WTC11 (cell line): ENCODE measurements around the gene MPC1. TPM values are rescaled to one million over a fixed set of nuclear protein-coding genes. Genes with fewer than 3 reads are reported as not detected.
A peak's percentile ranks its signal among the peaks of the same experiment; 100 is the strongest.

ENCODE experiments used
- ATAC-seq: fragments of 200-7000 bp; cut with Tn5 transposase; 2 replicates; pipeline ENCODE4 v1.10.0; 2021; ENCODE audit warnings: mild to moderate bottlenecking, moderate library complexity
- CTCF ChIA-PET: fragments of 300-600 bp; sonication (Branson Sonifier 250); formaldehyde crosslinking; loops from one replicate; lab custom pipeline; 2021; ENCODE audit warnings: antibody characterized with exemption; lab: Charles Lee
- POLR2A ChIA-PET: fragments of 350-600 bp; sonication (Branson Sonifier 250); formaldehyde crosslinking; loops from one replicate; lab custom pipeline; 2021; ENCODE audit warnings: antibody characterized with exemption; lab: Charles Lee
- DNase-seq: peaks from one replicate; pipeline ENCODE4 v3.0.0; 2021; ENCODE audit warnings: low spot score
- H3K27ac Mint-ChIP-seq: 2 replicates; pipeline ENCODE4 v1.8.0; 2021; ENCODE audit warnings: mixed read lengths
- H3K27me3 Mint-ChIP-seq: 2 replicates; pipeline ENCODE4 v1.8.0; 2021; ENCODE audit warnings: low read depth, mild to moderate bottlenecking, moderate library complexity, mixed read lengths
- H3K36me3 Mint-ChIP-seq: 2 replicates; pipeline ENCODE4 v1.8.0; 2021; ENCODE audit warnings: mixed read lengths
- H3K4me1 Mint-ChIP-seq: 2 replicates; pipeline ENCODE4 v1.8.0; 2022; ENCODE audit warnings: mixed read lengths
- H3K4me3 Mint-ChIP-seq: 2 replicates; pipeline ENCODE4 v1.8.0; 2021; ENCODE audit warnings: mild to moderate bottlenecking, moderate library complexity, mixed read lengths
- H3K9me3 Mint-ChIP-seq: 2 replicates; pipeline ENCODE4 v1.8.0; 2021; ENCODE audit warnings: mixed read lengths
- ATF6 ChIP-seq: sonication (generic); formaldehyde crosslinking; IDR thresholded peaks from 2 replicates; pipeline ENCODE4 v1.8.1; 2023; ENCODE audit warnings: mild to moderate bottlenecking, missing genetic modification reagents
- CDX4 ChIP-seq: fragments of 250-450 bp; sonication (Bioruptor Pico); IDR thresholded peaks from 2 replicates; pipeline ENCODE4 v1.9.0; 2021; ENCODE audit warnings: moderate library complexity, mild to moderate bottlenecking, inconsistent platforms, borderline replicate concordance
- E2F1 ChIP-seq: sonication (generic); formaldehyde crosslinking; IDR thresholded peaks from 2 replicates; pipeline ENCODE4 v1.8.0; 2022; ENCODE audit warnings: mild to moderate bottlenecking, missing genetic modification reagents
- E2F4 ChIP-seq: sonication (generic); formaldehyde crosslinking; IDR thresholded peaks from 2 replicates; pipeline ENCODE4 v1.8.1; 2022; ENCODE audit warnings: low read depth, mild to moderate bottlenecking, moderate library complexity, missing genetic modification reagents, borderline replicate concordance
- ESRRA ChIP-seq: sonication (generic); formaldehyde crosslinking; IDR thresholded peaks from 2 replicates; pipeline ENCODE4 v1.8.1; 2022; ENCODE audit warnings: mild to moderate bottlenecking, missing genetic modification reagents, borderline replicate concordance
- GABPB1 ChIP-seq: sonication (generic); formaldehyde crosslinking; IDR thresholded peaks from 2 replicates; pipeline ENCODE4 v1.8.1; 2023; ENCODE audit warnings: mild to moderate bottlenecking, missing genetic modification reagents
- KAT7 ChIP-seq: sonication (generic); formaldehyde crosslinking; IDR thresholded peaks from 2 replicates; pipeline ENCODE4 v1.8.1; 2023; ENCODE audit warnings: missing genetic modification reagents, mild to moderate bottlenecking, borderline replicate concordance
- NFYB ChIP-seq: sonication (generic); formaldehyde crosslinking; conservative IDR thresholded peaks from 2 replicates; pipeline ENCODE4 v1.8.0; 2022; ENCODE audit warnings: low read depth, missing genetic modification reagents
- OVOL2 ChIP-seq: fragments of 250-450 bp; sonication (Bioruptor Pico); IDR thresholded peaks from 2 replicates; pipeline ENCODE4 v1.9.0; 2021; ENCODE audit warnings: mild to moderate bottlenecking, borderline replicate concordance
- RELA ChIP-seq: sonication (generic); formaldehyde crosslinking; IDR thresholded peaks from 2 replicates; pipeline ENCODE4 v1.8.1; 2022; ENCODE audit warnings: missing genetic modification reagents, mild to moderate bottlenecking, borderline replicate concordance
- RORB ChIP-seq: fragments of 250-450 bp; sonication (Bioruptor Pico); IDR thresholded peaks from 2 replicates; pipeline ENCODE4 v1.9.0; 2021; ENCODE audit warnings: mild to moderate bottlenecking
- SOX15 ChIP-seq: fragments of 250-450 bp; sonication (Bioruptor Pico); IDR thresholded peaks from 2 replicates; pipeline ENCODE4 v1.9.0; 2021; ENCODE audit warnings: mild to moderate bottlenecking
- TP53 ChIP-seq: sonication (generic); formaldehyde crosslinking; IDR thresholded peaks from 2 replicates; pipeline ENCODE4 v1.8.1; 2023; ENCODE audit warnings: mild to moderate bottlenecking, missing genetic modification reagents
- USF2 ChIP-seq: sonication (generic); formaldehyde crosslinking; IDR thresholded peaks from 2 replicates; pipeline ENCODE4 v1.8.1; 2023; ENCODE audit warnings: mild to moderate bottlenecking, missing genetic modification reagents, moderate library complexity
- ZNF219 ChIP-seq: sonication (generic); formaldehyde crosslinking; IDR thresholded peaks from 2 replicates; pipeline ENCODE4 v1.8.0; 2023; ENCODE audit warnings: missing genetic modification reagents, mild to moderate bottlenecking, borderline replicate concordance
- ZNF423 ChIP-seq: fragments of 250-450 bp; sonication (Bioruptor Pico); IDR thresholded peaks from 2 replicates; pipeline ENCODE4 v2.1.2; 2022; ENCODE audit warnings: mild to moderate bottlenecking, moderate library complexity
- total RNA-seq: library from RNA; stranded (reverse); gene quantifications from 3 replicates; pipeline ENCODE4 v1.2.3, GENCODE V29; 2021

The MPC1 gene
- total RNA-seq, 1 experiment from 2014 or later: 10.7 TPM

- TF ChIP-seq RELA: no peak
These were observed 13.0 kb downstream of the MPC1 start (continued) for GRCh38 chr6:166369782-166370181.

GRCh38 chr6:166366921-166367320 is 15.8 kb downstream of the MPC1 start:
- peaks cover 60% of the 10 kb centered on the region for H3K4me1 Mint-ChIP-seq
- POLR2A ChIA-PET: no interaction called here
- TF ChIP-seq USF2 (CRISPR knock-in tag): no peak
- H3K27me3 Mint-ChIP-seq: no peaks in the 10 kb centered on the region
- H3K27ac Mint-ChIP-seq: peak overlapping the region; percentile 99
- ATAC-seq: no peak
- H3K36me3 Mint-ChIP-seq: no peaks in the 10 kb centered on the region
- CTCF ChIA-PET: interaction anchor here (0.7 to 2.0 kb wide), 2 partner anchors 14 to 36 kb away, joined by 3 to 8 read pairs; no protein-coding TSS in a partner anchor
- DNase-seq: no peak
- no peaks in the 10 kb centered on the region for H3K9me3 Mint-ChIP-seq
- H3K4me3 Mint-ChIP-seq: no peak overlapping the region

GRCh38 chr6:166365806-166366205 is 16.9 kb downstream of the MPC1 start:
- ChIA-PET POLR2A (no interaction called here), CTCF (interaction anchor here (0.6 to 2.0 kb wide), 4 partner anchors 14 to 541 kb away, joined by 3 to 13 read pairs (median 6); no protein-coding TSS in a partner anchor)
- Mint-ChIP-seq H3K27ac (peak overlapping the region; percentile 99), H3K4me3 (peak overlapping the region; percentile 61), H3K36me3 (no peaks in the 10 kb centered on the region), H3K4me1 (peaks cover 61% of the 10 kb centered on the region), H3K27me3 (no peaks in the 10 kb centered on the region), H3K9me3 (no peaks in the 10 kb centered on the region)
- DNase-seq (no peak), ATAC-seq (peak; percentile 46)
- TF ChIP-seq NFYB (CRISPR knock-in tag) (no peak), ESRRA (CRISPR knock-in tag) (no peak), SOX15 (no peak), TP53 (CRISPR knock-in tag) (no peak), CDX4 (CRISPR knock-in tag) (no peak), KAT7 (CRISPR knock-in tag) (no peak), E2F4 (CRISPR knock-in tag) (no peak), ZNF423 (CRISPR knock-in tag) (no peak), OVOL2 (no peak), ZNF219 (CRISPR knock-in tag) (no peak), RORB (CRISPR knock-in tag) (no peak), E2F1 (no peak), ATF6 (CRISPR knock-in tag) (no peak), GABPB1 (CRISPR knock-in tag) (no peak)
